OCI-LY7 (cell line): ENCODE measurements around the gene CDH23. TPM values are rescaled to one million over a fixed set of nuclear protein-coding genes. Genes with fewer than 3 reads are reported as not detected.

Experiments used
- BruUV-seq: library from RNA; stranded (reverse); fragments of 400-500 nt; replicated peaks from 2 replicates; lab custom pipeline; 2021; lab: Mats Ljungman, UMichigan
- CTCF ChIA-PET: fragments of 300-600 bp; sonication (Branson Sonifier 250); formaldehyde crosslinking; loops from one replicate; lab custom pipeline; 2022; ENCODE audit warnings: antibody characterized with exemption; ENCODE audit not compliant: unreplicated experiment; lab: Charles Lee
- POLR2A ChIA-PET: fragments of 300-600 bp; sonication (Branson Sonifier 250); formaldehyde crosslinking; loops from one replicate; lab custom pipeline; 2022; ENCODE audit warnings: antibody characterized with exemption; lab: Charles Lee
- DNase-seq: peaks from one replicate; pipeline ENCODE4 v3.0.0-alpha.2; 2015; ENCODE audit warnings: low spot score
- H2AFZ ChIP-seq: fragments of 200-600 bp; sonication (generic), shearing (Covaris generic); 2 replicates; pipeline ENCODE4 v1.6.1; 2014; ENCODE audit warnings: mild to moderate bottlenecking, antibody characterized with exemption, low read length, moderate library complexity
- H3K27ac ChIP-seq: fragments of 200-600 bp; sonication (generic); 2 replicates; pipeline ENCODE4 v1.5.1; 2014; ENCODE audit warnings: mixed run types, low read depth, mild to moderate bottlenecking, moderate library complexity, low read length, inconsistent platforms; ENCODE audit not compliant: poor library complexity, severe bottlenecking
- H3K36me3 ChIP-seq: fragments of 200-600 bp; sonication (generic); 2 replicates; pipeline ENCODE4 v1.6.1; 2014; ENCODE audit warnings: mild to moderate bottlenecking, antibody characterized with exemption, low read length, moderate library complexity, mixed read lengths; ENCODE audit not compliant: insufficient read depth
- H3K4me1 ChIP-seq: fragments of 200-600 bp; sonication (generic); 2 replicates; pipeline ENCODE4 v1.5.1; 2014; ENCODE audit warnings: mild to moderate bottlenecking, low read length; ENCODE audit not compliant: insufficient read depth, poor library complexity, severe bottlenecking
- H3K4me2 ChIP-seq: fragments of 200-600 bp; sonication (generic); 2 replicates; pipeline ENCODE4 v1.6.1; 2014; ENCODE audit warnings: mild to moderate bottlenecking, low read length
- H3K4me3 ChIP-seq: fragments of 200-600 bp; sonication (generic); 2 replicates; pipeline ENCODE4 v1.5.1; 2014; ENCODE audit warnings: mild to moderate bottlenecking, low read depth, low read length; ENCODE audit not compliant: poor library complexity, severe bottlenecking
- H3K79me2 ChIP-seq: fragments of 200-600 bp; sonication (generic); 2 replicates; pipeline ENCODE4 v1.6.1; 2016; ENCODE audit warnings: low read depth, mild to moderate bottlenecking, low read length, moderate library complexity, mixed read lengths; ENCODE audit not compliant: insufficient read depth
- H3K9me2 ChIP-seq: fragments of 200-600 bp; sonication (generic); 2 replicates; pipeline ENCODE4 v1.6.1; 2016; ENCODE audit warnings: mild to moderate bottlenecking, low read length, mixed read lengths; ENCODE audit not compliant: insufficient read depth
- H3K9me3 ChIP-seq: fragments of 200-600 bp; sonication (generic); 2 replicates; pipeline ENCODE4 v1.6.1; 2014; ENCODE audit warnings: mild to moderate bottlenecking, mixed run types, low read length, mixed read lengths
- H4K20me1 ChIP-seq: fragments of 200-600 bp; sonication (generic); 2 replicates; pipeline ENCODE4 v1.6.1; 2014; ENCODE audit warnings: mild to moderate bottlenecking, antibody characterized with exemption, low read length, moderate library complexity, mixed read lengths; ENCODE audit not compliant: insufficient read depth
- CTCF ChIP-seq: fragments of 200-600 bp; sonication (generic); conservative IDR thresholded peaks from 2 replicates; pipeline ENCODE4 v1.5.1; 2014; ENCODE audit warnings: mild to moderate bottlenecking, antibody characterized with exemption, low read length, moderate library complexity, mixed read lengths
- EZH2phosphoT487 ChIP-seq: fragments of 200-600 bp; sonication (generic); IDR thresholded peaks from 2 replicates; pipeline ENCODE4 v1.6.1; 2018; ENCODE audit warnings: low read depth, borderline replicate concordance, mild to moderate bottlenecking, mixed run types, antibody characterized with exemption, low read length, moderate library complexity, mixed read lengths
- intact Hi-C: fragments of 100-400 bp; cut with micrococcal nuclease; formaldehyde crosslinking; loops from one replicate; pipeline ENCODE4 v1.10.0; 2022; ENCODE audit not compliant: unreplicated experiment
- total RNA-seq, 2 experiments: library from RNA; depleted of rRNA in 1 of 2; stranded (reverse); fragments of >200 nt in 1 of 2; shearing (Covaris generic) in 1 of 2; gene quantifications; 2 replicates each; pipeline ENCODE4 v1.2.3, GENCODE V29; 2014 to 2022

Gene CDH23
- total RNA-seq, 2 experiments from 2014 or later: 0.92 to 9.9 TPM

GRCh38 chr10:71382028-71382427 lies 14.7 kb upstream of the CDH23 start:
- H3K4me2 ChIP-seq: no peak overlapping the region
- H3K27ac ChIP-seq: no peak overlapping the region
- no peaks in the 10 kb centered on the region for H4K20me1 ChIP-seq
- H2AFZ ChIP-seq: no peak overlapping the region
- H3K9me3 ChIP-seq: no peaks in the 10 kb centered on the region
- H3K36me3 ChIP-seq: no peaks in the 10 kb centered on the region
- no peak for DNase-seq
- H3K4me3 ChIP-seq: no peak overlapping the region
- peaks cover 20% of the 10 kb centered on the region for H3K4me1 ChIP-seq
- BruUV-seq: no TSS peak
- intact Hi-C loops: loop anchor here (5.0 to 10.0 kb wide), 2 partner anchors 225 to 423 kb away; no protein-coding TSS in a partner anchor
- no peaks in the 10 kb centered on the region for H3K9me2 ChIP-seq
- POLR2A ChIA-PET: no interaction called here
- no peaks in the 10 kb centered on the region for H3K79me2 ChIP-seq
- CTCF ChIA-PET: no interaction called here
- TF ChIP-seq CTCF: no peak
- TF ChIP-seq EZH2phosphoT487: no peak

- DNase-seq: no peak
- TF ChIP-seq CTCF (no peak), EZH2phosphoT487 (no peak)
- no peak overlapping the region for H3K27ac ChIP-seq
- no peak overlapping the region for H2AFZ ChIP-seq
- POLR2A ChIA-PET: no interaction called here
- no peaks in the 10 kb centered on the region for H3K9me3 ChIP-seq
- H3K4me1 ChIP-seq: peaks cover 17% of the 10 kb centered on the region
- intact Hi-C loops: loop anchor here (5.0 to 10.0 kb wide), 2 partner anchors 225 to 422 kb away; no protein-coding TSS in a partner anchor
- no peaks in the 10 kb centered on the region for H3K36me3 ChIP-seq
- H3K79me2 ChIP-seq: no peaks in the 10 kb centered on the region
- H4K20me1 ChIP-seq: no peaks in the 10 kb centered on the region
- BruUV-seq: no TSS peak
- H3K4me2 ChIP-seq: no peak overlapping the region
- no peaks in the 10 kb centered on the region for H3K9me2 ChIP-seq
- H3K4me3 ChIP-seq: no peak overlapping the region
- CTCF ChIA-PET: interaction anchor here (0.7 kb wide), 1 partner anchor 63 kb away, joined by 3 read pairs; no protein-coding TSS in a partner anchor
Observed at GRCh38 chr10:71382757-71383156, 14.0 kb upstream of the CDH23 start.

GRCh38 chr10:71383972-71384687 lies 12.6 kb upstream of the CDH23 start:
- no peak overlapping the region for H3K4me2 ChIP-seq
- no TSS peak for BruUV-seq
- no peak overlapping the region for H3K27ac ChIP-seq
- no peaks in the 10 kb centered on the region for H3K79me2 ChIP-seq
- TF ChIP-seq CTCF (peak; percentile 95), EZH2phosphoT487 (no peak)
- H2AFZ ChIP-seq: no peak overlapping the region
- H3K4me3 ChIP-seq: no peak overlapping the region
- H3K9me2 ChIP-seq: no peaks in the 10 kb centered on the region
- CTCF ChIA-PET: interaction anchor here (0.5 kb wide), 1 partner anchor 241 kb away, joined by 3 read pairs; no protein-coding TSS in a partner anchor
- intact Hi-C loops: loop anchor here (1.0 to 10.0 kb wide), 5 partner anchors 186 to 421 kb away; no protein-coding TSS in a partner anchor
- peak; percentile 62 for DNase-seq
- peaks cover 3% of the 10 kb centered on the region for H3K4me1 ChIP-seq
- H4K20me1 ChIP-seq: no peaks in the 10 kb centered on the region
- H3K36me3 ChIP-seq: no peaks in the 10 kb centered on the region
- H3K9me3 ChIP-seq: no peaks in the 10 kb centered on the region
- POLR2A ChIA-PET: interaction anchor here (0.7 kb wide), 1 partner anchor 593 kb away, joined by 3 read pairs; no protein-coding TSS in a partner anchor
